ENCODE data around the gene GPC3.

GPC3 gene

GRCh38 chrX:133702230-133702629 is 283.2 kb downstream of the GPC3 start:
- DNase-seq (ENCODE audit: low read depth in 2 of 3, low spot score in 2 of 3): no peak

- no peak for DNase-seq (ENCODE audit: low read depth in 2 of 3, low spot score in 2 of 3)
Measured at GRCh38 chrX:133699023-133699728, 286.2 kb downstream of the GPC3 start.

GRCh38 chrX:133698298-133698697 is 287.1 kb downstream of the GPC3 start:
- DNase-seq (ENCODE audit: low read depth in 2 of 3, low spot score in 2 of 3): no peak

GRCh38 chrX:133697656-133698055 is 287.7 kb downstream of the GPC3 start:
- no peak for DNase-seq (ENCODE audit: low read depth in 2 of 3, low spot score in 2 of 3)

- no peak for DNase-seq (ENCODE audit: low read depth in 2 of 3, low spot score in 2 of 3)
Measured at GRCh38 chrX:133689997-133690599, 295.3 kb downstream of the GPC3 start.

GRCh38 chrX:133685822-133686221 is 299.6 kb downstream of the GPC3 start:
- no peak for DNase-seq (ENCODE audit: low read depth in 2 of 3, low spot score in 2 of 3)

GRCh38 chrX:133681897-133682296 is 303.5 kb downstream of the GPC3 start:
- no peak for DNase-seq (ENCODE audit: low read depth in 2 of 3, low spot score in 2 of 3)

- no peak for DNase-seq (ENCODE audit: low read depth in 2 of 3, low spot score in 2 of 3)
Measured at GRCh38 chrX:133681421-133681820, 304.0 kb downstream of the GPC3 start.

GRCh38 chrX:133677123-133678063 is 308.0 kb downstream of the GPC3 start:
- no peak for DNase-seq (ENCODE audit: low read depth in 2 of 3, low spot score in 2 of 3)

- DNase-seq (ENCODE audit: low read depth in 2 of 3, low spot score in 2 of 3): no peak
Measured at GRCh38 chrX:133676344-133677122, 308.9 kb downstream of the GPC3 start.

- no peak for DNase-seq (ENCODE audit: low read depth in 2 of 3, low spot score in 2 of 3)
Measured at GRCh38 chrX:133674726-133675470, 310.5 kb downstream of the GPC3 start.

GRCh38 chrX:133670383-133670782 is 315.0 kb downstream of the GPC3 start:
- DNase-seq (ENCODE audit: low read depth in 2 of 3, low spot score in 2 of 3): no peak

- DNase-seq (ENCODE audit: low read depth in 2 of 3, low spot score in 2 of 3): no peak
Measured at GRCh38 chrX:133669214-133669613, 316.2 kb downstream of the GPC3 start.

- DNase-seq (ENCODE audit: low read depth in 2 of 3, low spot score in 2 of 3): no peak
Measured at GRCh38 chrX:133668225-133668931, 317.0 kb downstream of the GPC3 start.

- DNase-seq (ENCODE audit: low read depth in 2 of 3, low spot score in 2 of 3): no peak
Measured at GRCh38 chrX:133666256-133666655, 319.1 kb downstream of the GPC3 start.

GRCh38 chrX:133661962-133662839 is 323.2 kb downstream of the GPC3 start:
- DNase-seq (ENCODE audit: low read depth in 2 of 3, low spot score in 2 of 3): no peak

- DNase-seq (ENCODE audit: low read depth in 2 of 3, low spot score in 2 of 3): no peak
Measured at GRCh38 chrX:133660281-133660680, 325.1 kb downstream of the GPC3 start.

GRCh38 chrX:133658293-133658911 is 327.0 kb downstream of the GPC3 start:
- DNase-seq (ENCODE audit: low read depth in 2 of 3, low spot score in 2 of 3): no peak
